A172 (cell line): Measurements from ENCODE around the gene EYS. TPM values are rescaled to one million over a fixed set of nuclear protein-coding genes. Genes with fewer than 3 reads are reported as not detected.
"Not testable (repeated sequence)": the region's sequence is repeated elsewhere in the genome, so short reads cannot be mapped to it uniquely, and the experiment has no call there.

Source experiments
- DNase-seq: peaks from one replicate; pipeline ENCODE4 v3.0.0-alpha.2; 2015; ENCODE audit warnings: low spot score
- total RNA-seq: library from RNA; depleted of rRNA; stranded (reverse); fragments of >200 nt; shearing (Covaris generic); gene quantifications from 2 replicates; pipeline ENCODE4 v1.2.3, GENCODE V29; 2014

The EYS gene
- total RNA-seq, 1 experiment from 2014 or later = 0.24 TPM

- no peak for DNase-seq
Measured at GRCh38 chr6:63963769-63964315, 1743.2 kb downstream of the EYS start.

- not testable (repeated sequence) for DNase-seq
Measured at GRCh38 chr6:63953336-63954021, 1753.5 kb downstream of the EYS start.

- no peak for DNase-seq
Measured at GRCh38 chr6:63947792-63948529, 1759.1 kb downstream of the EYS start.

GRCh38 chr6:63945987-63946386, 1761.0 kb downstream of the EYS start:
- DNase-seq = no peak

GRCh38 chr6:63943826-63944225, 1763.2 kb downstream of the EYS start:
- DNase-seq = no peak

- DNase-seq = no peak
Measured at GRCh38 chr6:63941747-63942470, 1765.1 kb downstream of the EYS start.

- no peak for DNase-seq
Measured at GRCh38 chr6:63940056-63940455, 1767.0 kb downstream of the EYS start.

- no peak for DNase-seq
Measured at GRCh38 chr6:63936399-63936798, 1770.6 kb downstream of the EYS start.

- no peak for DNase-seq
Measured at GRCh38 chr6:63935732-63936131, 1771.3 kb downstream of the EYS start.

GRCh38 chr6:63933948-63934347, 1773.1 kb downstream of the EYS start:
- DNase-seq = not testable (repeated sequence)

- no peak for DNase-seq
Measured at GRCh38 chr6:63930848-63931247, 1776.2 kb downstream of the EYS start.

GRCh38 chr6:63929111-63929510, 1777.9 kb downstream of the EYS start:
- no peak for DNase-seq

- DNase-seq = no peak
Measured at GRCh38 chr6:63928613-63929012, 1778.4 kb downstream of the EYS start.

GRCh38 chr6:63926950-63927927, 1779.8 kb downstream of the EYS start:
- DNase-seq = no peak

GRCh38 chr6:63926258-63926780, 1780.7 kb downstream of the EYS start:
- no peak for DNase-seq

- DNase-seq = no peak
Measured at GRCh38 chr6:63923139-63923739, 1783.8 kb downstream of the EYS start.

- no peak for DNase-seq
Measured at GRCh38 chr6:63919556-63920110, 1787.4 kb downstream of the EYS start.

GRCh38 chr6:63912887-63913286, 1794.1 kb downstream of the EYS start:
- DNase-seq = no peak

- no peak for DNase-seq
Measured at GRCh38 chr6:63910863-63911551, 1796.0 kb downstream of the EYS start.
